GM12891 (cell line): ENCODE measurements around the gene KIF25.

Source experiments
- POLR2A ChIP-seq: IDR thresholded peaks from 2 replicates; pipeline ENCODE4 v1.6.1; 2011; ENCODE audit warnings: low read depth, low read length, control low read depth
- POLR2AphosphoS5 ChIP-seq: IDR thresholded peaks from 2 replicates; pipeline ENCODE4 v1.6.1; 2011; ENCODE audit warnings: low read depth, low read length, control low read depth
- SPI1 ChIP-seq: IDR thresholded peaks from 2 replicates; pipeline ENCODE4 v1.6.1; 2011; ENCODE audit warnings: low read depth, low read length, control low read depth
- TAF1 ChIP-seq: IDR thresholded peaks from 2 replicates; pipeline ENCODE4 v1.6.1; 2011; ENCODE audit warnings: low read depth, low read length, control low read depth

GRCh38 chr6:167965592-167966539, 31.6 kb upstream of the KIF25 start:
- TF ChIP-seq POLR2A: no peak
- TF ChIP-seq POLR2AphosphoS5: no peak
- TF ChIP-seq TAF1: no peak
- no peak for TF ChIP-seq SPI1
